Measurements from ENCODE around the gene AWAT1. TPM values are rescaled to one million over a fixed set of nuclear protein-coding genes. Genes with fewer than 3 reads are reported as not detected.
A peak's percentile ranks its signal among the peaks of the same experiment; 100 is the strongest.
"Not testable (repeated sequence)": the region's sequence is repeated elsewhere in the genome, so short reads cannot be mapped to it uniquely, and the experiment has no call there.

Gene AWAT1
- total RNA-seq, 1 donor from 2014 or later = not detected

- peaks cover 14% of the 10 kb centered on the region for H3K9me3 Mint-ChIP-seq (ENCODE audit: low read depth)
Measured at GRCh38 chrX:70262952-70263567, 28.6 kb downstream of the AWAT1 start.

GRCh38 chrX:70264784-70265183 lies 30.3 kb downstream of the AWAT1 start:
- no peak for TF ChIP-seq CTCF (IDR thresholded peaks at IDR 0.05; ENCODE audit: unreplicated experiment)
- DNase-seq (ENCODE audit: low spot score, unreplicated experiment) = no peak
- no peaks in the 10 kb centered on the region for H3K36me3 Mint-ChIP-seq (ENCODE audit: insufficient read depth)
- no peaks in the 10 kb centered on the region for H3K4me1 Mint-ChIP-seq (ENCODE audit: low read depth)
- no peak overlapping the region for H3K4me3 Mint-ChIP-seq (ENCODE audit: low read depth)
- no peak overlapping the region for H3K27ac Mint-ChIP-seq
- H3K9me3 Mint-ChIP-seq (ENCODE audit: low read depth) = peaks cover 25% of the 10 kb centered on the region
- H3K27me3 Mint-ChIP-seq = peaks cover 8% of the 10 kb centered on the region

More at GRCh38 chrX:70262952-70263567, 28.6 kb downstream of the AWAT1 start:
- Mint-ChIP-seq H3K27me3 (peaks cover 8% of the 10 kb centered on the region), H3K4me3 (ENCODE audit: low read depth) (no peak overlapping the region), H3K4me1 (ENCODE audit: low read depth) (no peaks in the 10 kb centered on the region), H3K36me3 (ENCODE audit: insufficient read depth) (no peaks in the 10 kb centered on the region), H3K27ac (no peak overlapping the region)
- peak; percentile 61 for TF ChIP-seq CTCF (IDR thresholded peaks at IDR 0.05; ENCODE audit: unreplicated experiment)
- DNase-seq (ENCODE audit: low spot score, unreplicated experiment) = peak; percentile 28

GRCh38 chrX:70268034-70268433 lies 33.6 kb downstream of the AWAT1 start, which contains the start of gene ARR3:
ARR3 (plus strand) TSS chrX:70268334; CDS start chrX:70269386, 1,052 bp downstream.
- DNase-seq (ENCODE audit: low spot score, unreplicated experiment) = no peak
- H3K36me3 Mint-ChIP-seq (ENCODE audit: insufficient read depth) = no peaks in the 10 kb centered on the region
- no peak for TF ChIP-seq CTCF (IDR thresholded peaks at IDR 0.05; ENCODE audit: unreplicated experiment)
- H3K27me3 Mint-ChIP-seq = peaks cover 8% of the 10 kb centered on the region
- peaks cover 32% of the 10 kb centered on the region for H3K9me3 Mint-ChIP-seq (ENCODE audit: low read depth)
- H3K4me1 Mint-ChIP-seq (ENCODE audit: low read depth) = no peaks in the 10 kb centered on the region
- H3K27ac Mint-ChIP-seq = no peak within 1 kb of the TSS
- H3K4me3 Mint-ChIP-seq (ENCODE audit: low read depth) = no peak within 1 kb of the TSS

GRCh38 chrX:70274029-70274428 lies 39.6 kb downstream of the AWAT1 start:
- H3K27ac Mint-ChIP-seq; H3K4me3 Mint-ChIP-seq (ENCODE audit: low read depth); H3K36me3 Mint-ChIP-seq (ENCODE audit: insufficient read depth); DNase-seq (ENCODE audit: low spot score, unreplicated experiment); H3K4me1 Mint-ChIP-seq (ENCODE audit: low read depth); H3K27me3 Mint-ChIP-seq: not testable (repeated sequence)
- peaks cover 13% of the 10 kb centered on the region for H3K9me3 Mint-ChIP-seq (ENCODE audit: low read depth)

- peaks cover 6% of the 10 kb centered on the region for H3K36me3 Mint-ChIP-seq (ENCODE audit: insufficient read depth)
- H3K4me1 Mint-ChIP-seq (ENCODE audit: low read depth) = peaks cover 1% of the 10 kb centered on the region
- no peak overlapping the region for H3K27ac Mint-ChIP-seq
- no peak overlapping the region for H3K4me3 Mint-ChIP-seq (ENCODE audit: low read depth)
- no peaks in the 10 kb centered on the region for H3K27me3 Mint-ChIP-seq
- H3K9me3 Mint-ChIP-seq (ENCODE audit: low read depth) = peaks cover 11% of the 10 kb centered on the region
- no peak for TF ChIP-seq CTCF (IDR thresholded peaks at IDR 0.05; ENCODE audit: unreplicated experiment)
- DNase-seq (ENCODE audit: low spot score, unreplicated experiment) = no peak
Measured at GRCh38 chrX:70279081-70279480, 44.6 kb downstream of the AWAT1 start.

- Mint-ChIP-seq H3K4me3 (ENCODE audit: low read depth) (no peak overlapping the region), H3K4me1 (ENCODE audit: low read depth) (peaks cover 2% of the 10 kb centered on the region), H3K27me3 (no peaks in the 10 kb centered on the region), H3K9me3 (ENCODE audit: low read depth) (peaks cover 11% of the 10 kb centered on the region), H3K27ac (no peak overlapping the region), H3K36me3 (ENCODE audit: insufficient read depth) (peaks cover 6% of the 10 kb centered on the region)
- no peak for TF ChIP-seq CTCF (IDR thresholded peaks at IDR 0.05; ENCODE audit: unreplicated experiment)
- DNase-seq (ENCODE audit: low spot score, unreplicated experiment) = no peak
Measured at GRCh38 chrX:70280573-70280972, 46.1 kb downstream of the AWAT1 start.
